Measurements from ENCODE around the gene SELENOM.

The SELENOM gene

DNA sequence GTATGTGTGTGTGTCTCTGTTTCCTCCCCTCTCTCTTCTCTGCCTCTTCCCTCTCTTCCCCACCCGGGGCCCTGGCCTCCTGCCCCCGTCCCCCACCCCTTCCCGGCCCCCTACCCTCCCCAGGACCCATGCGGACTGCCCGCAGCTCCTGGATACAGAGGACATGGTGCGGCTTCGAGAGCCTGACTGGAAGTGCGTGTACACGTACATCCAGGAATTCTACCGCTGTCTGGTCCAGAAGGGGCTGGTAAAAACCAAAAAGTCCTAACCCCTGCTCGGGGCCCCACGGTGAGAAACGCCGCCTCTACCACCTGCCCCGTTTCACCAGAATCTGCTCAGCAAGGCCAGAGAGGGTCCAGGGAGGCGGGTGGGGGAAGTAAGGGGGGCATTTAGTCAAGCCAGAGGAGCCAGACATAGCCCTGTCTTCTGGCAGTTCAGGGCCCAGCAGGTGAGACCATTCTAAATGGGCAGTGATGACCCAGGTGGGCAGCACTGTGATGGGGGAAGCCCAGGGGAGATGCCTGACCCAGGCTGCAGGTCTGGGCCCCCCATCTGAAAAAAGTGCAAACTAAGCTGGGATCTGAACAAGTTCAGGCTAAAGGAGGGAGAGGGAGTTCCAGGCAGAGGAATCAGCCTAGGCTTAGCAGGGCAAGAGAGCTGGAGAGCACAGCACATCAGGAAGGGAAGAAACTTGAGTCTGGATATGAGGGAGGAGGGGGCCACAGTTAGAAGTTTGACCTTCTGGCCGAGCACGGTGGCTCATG is 6.4 kb downstream of the SELENOM start:
- TF ChIP-seq, protein P1, sequence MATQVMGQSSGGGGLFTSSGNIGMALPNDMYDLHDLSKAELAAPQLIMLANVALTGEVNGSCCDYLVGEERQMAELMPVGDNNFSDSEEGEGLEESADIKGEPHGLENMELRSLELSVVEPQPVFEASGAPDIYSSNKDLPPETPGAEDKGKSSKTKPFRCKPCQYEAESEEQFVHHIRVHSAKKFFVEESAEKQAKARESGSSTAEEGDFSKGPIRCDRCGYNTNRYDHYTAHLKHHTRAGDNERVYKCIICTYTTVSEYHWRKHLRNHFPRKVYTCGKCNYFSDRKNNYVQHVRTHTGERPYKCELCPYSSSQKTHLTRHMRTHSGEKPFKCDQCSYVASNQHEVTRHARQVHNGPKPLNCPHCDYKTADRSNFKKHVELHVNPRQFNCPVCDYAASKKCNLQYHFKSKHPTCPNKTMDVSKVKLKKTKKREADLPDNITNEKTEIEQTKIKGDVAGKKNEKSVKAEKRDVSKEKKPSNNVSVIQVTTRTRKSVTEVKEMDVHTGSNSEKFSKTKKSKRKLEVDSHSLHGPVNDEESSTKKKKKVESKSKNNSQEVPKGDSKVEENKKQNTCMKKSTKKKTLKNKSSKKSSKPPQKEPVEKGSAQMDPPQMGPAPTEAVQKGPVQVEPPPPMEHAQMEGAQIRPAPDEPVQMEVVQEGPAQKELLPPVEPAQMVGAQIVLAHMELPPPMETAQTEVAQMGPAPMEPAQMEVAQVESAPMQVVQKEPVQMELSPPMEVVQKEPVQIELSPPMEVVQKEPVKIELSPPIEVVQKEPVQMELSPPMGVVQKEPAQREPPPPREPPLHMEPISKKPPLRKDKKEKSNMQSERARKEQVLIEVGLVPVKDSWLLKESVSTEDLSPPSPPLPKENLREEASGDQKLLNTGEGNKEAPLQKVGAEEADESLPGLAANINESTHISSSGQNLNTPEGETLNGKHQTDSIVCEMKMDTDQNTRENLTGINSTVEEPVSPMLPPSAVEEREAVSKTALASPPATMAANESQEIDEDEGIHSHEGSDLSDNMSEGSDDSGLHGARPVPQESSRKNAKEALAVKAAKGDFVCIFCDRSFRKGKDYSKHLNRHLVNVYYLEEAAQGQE (IDR thresholded peaks at IDR 0.05; ENCODE audit: insufficient replicate concordance, low read depth): no peak
- TF ChIP-seq SPI1 (IDR thresholded peaks at IDR 0.05; ENCODE audit: borderline replicate concordance, low read depth) (no peak), GABPA (IDR thresholded peaks at IDR 0.05; ENCODE audit: low read depth) (no peak), POLR2AphosphoS5 (IDR thresholded peaks at IDR 0.05; ENCODE audit: low read depth) (no peak)
- TF ChIP-seq, protein P2, sequence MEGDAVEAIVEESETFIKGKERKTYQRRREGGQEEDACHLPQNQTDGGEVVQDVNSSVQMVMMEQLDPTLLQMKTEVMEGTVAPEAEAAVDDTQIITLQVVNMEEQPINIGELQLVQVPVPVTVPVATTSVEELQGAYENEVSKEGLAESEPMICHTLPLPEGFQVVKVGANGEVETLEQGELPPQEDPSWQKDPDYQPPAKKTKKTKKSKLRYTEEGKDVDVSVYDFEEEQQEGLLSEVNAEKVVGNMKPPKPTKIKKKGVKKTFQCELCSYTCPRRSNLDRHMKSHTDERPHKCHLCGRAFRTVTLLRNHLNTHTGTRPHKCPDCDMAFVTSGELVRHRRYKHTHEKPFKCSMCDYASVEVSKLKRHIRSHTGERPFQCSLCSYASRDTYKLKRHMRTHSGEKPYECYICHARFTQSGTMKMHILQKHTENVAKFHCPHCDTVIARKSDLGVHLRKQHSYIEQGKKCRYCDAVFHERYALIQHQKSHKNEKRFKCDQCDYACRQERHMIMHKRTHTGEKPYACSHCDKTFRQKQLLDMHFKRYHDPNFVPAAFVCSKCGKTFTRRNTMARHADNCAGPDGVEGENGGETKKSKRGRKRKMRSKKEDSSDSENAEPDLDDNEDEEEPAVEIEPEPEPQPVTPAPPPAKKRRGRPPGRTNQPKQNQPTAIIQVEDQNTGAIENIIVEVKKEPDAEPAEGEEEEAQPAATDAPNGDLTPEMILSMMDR (IDR thresholded peaks at IDR 0.05; ENCODE audit: insufficient read depth, low read length): no peak
- no peak for DNase-seq (ENCODE audit: low read depth in 1 of 2, low spot score in 1 of 2)
- Histone ChIP-seq H3K27me3 (ENCODE audit: insufficient read depth, poor library complexity, severe bottlenecking) (no peaks in the 10 kb centered on the region), H3K27ac (replicated peaks) (no peak overlapping the region), H3K4me3 (replicated peaks; ENCODE audit: insufficient read depth, low read length) (no peak overlapping the region)

DNA sequence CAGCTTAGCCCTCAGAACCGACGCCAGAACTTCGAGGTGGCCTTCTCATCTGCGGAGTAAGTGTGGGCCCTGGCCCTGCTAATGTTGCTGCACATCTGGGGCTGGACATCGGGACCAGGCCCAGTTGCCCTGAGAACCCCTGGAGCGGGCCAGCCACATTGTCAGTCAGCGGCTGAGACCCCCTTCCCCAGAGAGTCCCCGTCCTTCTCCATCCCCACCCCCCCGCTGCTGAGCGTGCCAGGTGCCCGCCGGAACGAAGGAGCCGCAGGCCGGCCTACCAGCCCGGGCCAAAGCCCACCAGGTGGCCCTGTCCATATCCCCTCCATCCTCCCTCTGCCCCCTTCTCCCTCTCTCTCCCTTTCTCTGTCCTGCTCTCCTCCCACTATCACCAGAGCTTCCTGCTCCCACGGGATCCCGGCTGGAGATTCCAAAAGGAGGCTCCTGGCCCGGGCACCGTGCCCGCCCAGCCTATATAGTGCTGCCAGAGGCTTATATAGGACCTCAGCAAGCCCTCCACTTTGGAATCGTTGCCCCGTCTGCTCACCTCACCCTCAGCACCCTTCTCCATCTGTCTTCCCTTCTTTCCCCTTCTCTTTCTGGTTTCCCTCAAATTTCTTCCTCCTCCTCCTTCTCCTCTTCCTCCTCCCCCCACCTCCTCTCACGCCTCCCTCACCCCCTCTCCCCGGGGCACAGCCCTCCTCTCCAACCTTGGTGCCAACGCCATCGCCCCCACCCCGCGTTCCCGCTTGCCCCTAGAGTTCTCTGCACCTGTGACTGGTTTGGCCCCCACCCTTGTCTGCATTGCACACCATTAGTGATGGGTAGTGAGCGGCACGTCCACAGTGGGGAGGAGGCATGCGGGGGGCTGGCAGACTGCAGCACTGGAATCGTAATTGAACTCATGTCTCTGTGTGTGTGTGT is 7.3 kb downstream of the SELENOM start:
- DNase-seq (ENCODE audit: low read depth in 1 of 2, low spot score in 1 of 2): no peak
- Histone ChIP-seq H3K4me3 (replicated peaks; ENCODE audit: insufficient read depth, low read length) (no peak overlapping the region), H3K27me3 (ENCODE audit: insufficient read depth, poor library complexity, severe bottlenecking) (no peaks in the 10 kb centered on the region), H3K27ac (replicated peaks) (no peak overlapping the region)
- no peak for TF ChIP-seq GABPA (IDR thresholded peaks at IDR 0.05; ENCODE audit: low read depth)
- TF ChIP-seq SPI1 (IDR thresholded peaks at IDR 0.05; ENCODE audit: borderline replicate concordance, low read depth): no peak
- no peak for TF ChIP-seq POLR2AphosphoS5 (IDR thresholded peaks at IDR 0.05; ENCODE audit: low read depth)
- TF ChIP-seq, protein P2 (IDR thresholded peaks at IDR 0.05; ENCODE audit: insufficient read depth, low read length): no peak
- TF ChIP-seq, protein P1 (IDR thresholded peaks at IDR 0.05; ENCODE audit: insufficient replicate concordance, low read depth): no peak

DNA sequence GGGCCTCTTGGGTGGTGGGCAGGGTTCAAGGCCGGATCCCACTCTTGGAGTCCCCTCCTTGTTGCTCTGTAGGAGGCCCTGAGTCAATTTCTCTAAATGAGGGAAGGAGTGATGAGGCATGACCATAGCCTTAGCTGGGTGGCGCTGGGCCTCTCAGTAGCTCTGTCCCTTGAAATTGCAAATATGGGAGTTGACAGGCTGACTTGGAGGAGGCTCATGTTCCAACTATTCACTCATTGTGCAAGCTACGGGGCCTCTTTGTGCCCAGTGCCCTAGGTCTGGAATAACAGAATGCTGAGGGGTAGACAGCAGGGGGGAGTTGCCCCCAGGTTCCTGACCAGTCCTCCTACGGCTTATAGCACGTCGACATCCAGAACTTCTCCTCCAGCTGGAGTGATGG is 8.0 kb downstream of the SELENOM start:
- H3K27ac ChIP-seq (replicated peaks): no peak overlapping the region
- no peak overlapping the region for H3K4me3 ChIP-seq (replicated peaks; ENCODE audit: insufficient read depth, low read length)
- H3K27me3 ChIP-seq (ENCODE audit: insufficient read depth, poor library complexity, severe bottlenecking): no peaks in the 10 kb centered on the region
- TF ChIP-seq GABPA (IDR thresholded peaks at IDR 0.05; ENCODE audit: low read depth) (no peak), POLR2AphosphoS5 (IDR thresholded peaks at IDR 0.05; ENCODE audit: low read depth) (no peak), SPI1 (IDR thresholded peaks at IDR 0.05; ENCODE audit: borderline replicate concordance, low read depth) (no peak)
- TF ChIP-seq, protein P2 (IDR thresholded peaks at IDR 0.05; ENCODE audit: insufficient read depth, low read length): no peak
- TF ChIP-seq, protein P1 (IDR thresholded peaks at IDR 0.05; ENCODE audit: insufficient replicate concordance, low read depth): no peak
- DNase-seq (ENCODE audit: low read depth in 1 of 2, low spot score in 1 of 2): no peak
